UCSD-AML1 (cell line): ENCODE measurements around the gene KCND2.
"Not testable (repeated sequence)": the region's sequence is repeated elsewhere in the genome, so short reads cannot be mapped to it uniquely, and the experiment has no call there.

Experiments
- DNase-seq: peaks from one replicate; lab custom pipeline; 2025; ENCODE audit not compliant: unreplicated experiment; lab: John Stamatoyannopoulos, UW

Gene KCND2

DNA sequence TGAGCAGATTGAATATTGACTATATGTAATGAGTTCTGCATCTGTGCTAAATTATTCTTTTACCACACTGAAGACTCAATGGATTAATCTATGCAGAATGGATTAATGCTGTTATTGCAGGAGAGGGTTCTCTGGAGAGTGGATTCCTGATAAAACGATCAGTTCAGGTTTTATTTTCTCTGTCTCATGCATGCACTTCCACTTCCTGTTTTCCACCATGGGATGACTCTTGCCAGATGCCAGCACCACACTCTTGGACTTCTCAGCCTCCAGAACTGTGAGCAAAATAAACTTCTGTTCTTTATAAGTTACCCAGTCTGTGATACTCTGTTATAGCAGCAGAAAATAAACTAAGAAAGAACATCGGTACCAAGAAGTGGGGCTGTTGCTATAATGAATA, 207.5 kb downstream of the KCND2 start:
- no peak for DNase-seq

GRCh38 chr7:120480930-120481329, 208.0 kb downstream of the KCND2 start:
- DNase-seq, result no peak

DNA sequence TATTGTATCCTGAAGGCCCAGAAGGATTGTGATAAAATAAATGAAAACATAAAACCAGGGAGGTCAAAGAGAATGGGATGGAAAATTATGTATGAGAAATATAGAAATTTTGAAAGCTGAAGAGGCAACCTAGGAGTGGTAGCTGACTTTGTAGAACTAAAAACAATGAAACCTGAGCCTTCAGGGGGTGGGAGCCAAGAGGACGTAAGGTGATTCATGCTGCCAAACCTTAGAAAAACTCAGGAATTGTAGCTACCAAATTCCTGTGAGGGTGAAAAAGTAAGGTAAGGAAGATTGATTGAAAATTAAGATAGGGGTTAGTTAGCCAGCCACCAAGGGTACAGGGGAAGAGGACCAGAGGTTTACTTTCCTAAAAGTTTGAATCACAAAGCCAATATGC, 213.2 kb downstream of the KCND2 start:
- no peak for DNase-seq

DNA sequence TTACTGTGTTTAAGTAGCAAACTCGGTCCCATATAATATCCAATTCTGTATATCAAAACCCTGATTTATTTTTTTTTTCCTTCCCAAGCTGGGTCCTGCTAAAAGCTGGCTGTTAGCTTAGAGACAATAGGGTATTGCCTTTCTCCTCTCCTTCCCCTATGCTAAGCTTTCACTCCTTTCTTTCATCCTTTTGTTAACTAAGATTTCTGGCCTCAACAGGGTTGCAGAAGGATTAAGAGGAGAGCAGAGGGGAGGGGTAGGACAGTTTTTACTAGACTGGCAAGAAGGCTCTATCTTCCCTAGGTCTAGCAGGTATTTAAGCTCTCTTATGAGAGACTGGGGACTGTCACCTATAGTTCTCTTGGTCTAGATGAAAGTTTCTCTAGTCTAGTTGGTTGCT, 229.2 kb downstream of the KCND2 start:
- no peak for DNase-seq

DNA sequence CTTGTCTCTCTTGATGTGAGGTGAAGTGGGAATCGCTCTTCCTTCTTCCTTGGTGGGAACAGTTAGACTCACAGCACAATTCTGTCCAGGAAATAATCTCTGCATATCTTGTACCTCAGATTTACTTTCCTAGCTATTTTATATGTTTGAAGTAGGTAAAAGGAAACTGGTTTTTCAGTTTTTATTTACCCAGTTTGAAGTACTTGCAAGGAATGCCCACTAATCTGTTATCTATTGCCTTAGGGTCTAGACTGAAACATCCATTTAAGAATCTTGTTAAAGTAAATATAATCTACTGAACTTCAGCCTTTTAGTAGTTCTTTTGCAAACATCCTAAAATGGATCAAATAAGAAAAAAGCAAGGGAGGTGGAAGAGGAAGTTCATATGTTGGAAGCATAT, 229.8 kb downstream of the KCND2 start:
- no peak for DNase-seq

- no peak for DNase-seq
Observed at GRCh38 chr7:120504386-120504785, 231.4 kb downstream of the KCND2 start.

- DNase-seq, result no peak
Observed at GRCh38 chr7:120505770-120506169, 232.8 kb downstream of the KCND2 start.

GRCh38 chr7:120512701-120513100, 239.7 kb downstream of the KCND2 start:
- DNase-seq, result no peak

GRCh38 chr7:120519224-120519623, 246.2 kb downstream of the KCND2 start:
- DNase-seq, result no peak

DNA sequence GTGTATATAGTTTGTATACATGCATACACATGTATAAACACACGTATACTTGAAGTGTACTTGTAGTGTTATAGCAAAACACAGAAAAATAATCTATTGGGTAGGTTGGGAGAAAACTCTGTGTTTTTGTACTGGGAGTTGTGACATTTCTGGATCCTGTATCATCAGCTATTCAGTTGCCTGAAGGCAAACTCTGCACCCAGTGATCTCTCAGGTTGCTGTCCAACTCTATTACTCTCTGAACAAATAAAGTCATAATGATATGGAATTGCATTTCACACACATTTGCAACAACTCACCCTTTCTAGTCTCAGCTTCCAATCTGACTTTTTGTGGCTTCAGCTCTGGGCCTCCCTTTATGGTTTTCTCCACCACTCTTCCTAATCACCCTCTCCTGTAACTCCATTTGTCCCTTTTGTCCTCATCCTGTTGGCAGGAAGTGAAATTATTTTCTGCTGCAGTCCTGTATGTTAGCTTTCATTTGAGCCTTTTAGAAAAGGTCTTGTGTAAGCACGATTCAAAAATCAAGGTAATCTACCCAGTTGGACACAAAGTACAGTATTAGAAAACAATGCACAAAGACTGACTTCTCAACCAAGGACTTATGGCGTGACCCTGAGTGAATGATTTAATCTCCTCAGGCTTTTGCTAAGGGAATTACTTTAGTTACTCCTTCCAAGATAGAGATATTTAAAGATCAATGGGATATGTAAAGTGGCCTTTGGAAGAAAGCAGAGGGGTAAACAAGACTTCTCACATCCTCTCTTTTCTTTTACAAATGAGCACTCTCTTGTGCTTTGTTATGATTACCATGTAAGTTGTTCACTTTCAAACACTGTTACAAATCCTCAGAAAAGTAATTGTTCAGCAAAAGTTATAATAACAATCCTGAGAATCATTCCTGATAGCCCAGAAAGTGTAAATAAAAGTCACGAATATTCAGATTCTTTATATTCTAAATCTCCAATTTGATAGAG, 249.1 kb downstream of the KCND2 start:
- DNase-seq, result no peak

- no peak for DNase-seq
Observed at GRCh38 chr7:120523985-120524384, 251.0 kb downstream of the KCND2 start.

- DNase-seq, result no peak
Observed at GRCh38 chr7:120526902-120527509, 254.0 kb downstream of the KCND2 start.

GRCh38 chr7:120529736-120530135, 256.8 kb downstream of the KCND2 start:
- DNase-seq, result no peak

- no peak for DNase-seq
Observed at GRCh38 chr7:120538335-120538734, 265.4 kb downstream of the KCND2 start.

- DNase-seq, result no peak
Observed at GRCh38 chr7:120539321-120539720, 266.3 kb downstream of the KCND2 start.

DNA sequence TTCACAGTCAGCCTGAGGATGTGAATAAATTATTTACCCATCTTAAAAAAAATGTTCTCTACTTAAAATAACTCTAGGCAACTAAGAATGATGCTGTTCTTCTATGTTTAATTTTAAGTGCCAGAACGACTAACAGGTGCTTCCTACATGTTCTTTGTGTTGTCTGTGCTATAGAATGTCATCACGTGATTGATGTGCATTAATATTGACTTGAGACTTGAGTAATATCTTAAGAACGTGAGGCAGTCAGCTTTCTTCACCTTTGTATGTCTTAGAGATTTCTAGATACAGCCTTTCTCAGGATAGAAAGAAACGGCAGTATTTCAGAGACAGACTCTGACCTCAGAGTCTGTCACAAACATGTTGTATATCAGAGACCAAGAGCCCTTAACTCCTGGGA, 274.6 kb downstream of the KCND2 start:
- DNase-seq, result no peak

GRCh38 chr7:120550494-120551048, 277.6 kb downstream of the KCND2 start:
- no peak for DNase-seq

- DNase-seq, result no peak
Observed at GRCh38 chr7:120553491-120553890, 280.5 kb downstream of the KCND2 start.

DNA sequence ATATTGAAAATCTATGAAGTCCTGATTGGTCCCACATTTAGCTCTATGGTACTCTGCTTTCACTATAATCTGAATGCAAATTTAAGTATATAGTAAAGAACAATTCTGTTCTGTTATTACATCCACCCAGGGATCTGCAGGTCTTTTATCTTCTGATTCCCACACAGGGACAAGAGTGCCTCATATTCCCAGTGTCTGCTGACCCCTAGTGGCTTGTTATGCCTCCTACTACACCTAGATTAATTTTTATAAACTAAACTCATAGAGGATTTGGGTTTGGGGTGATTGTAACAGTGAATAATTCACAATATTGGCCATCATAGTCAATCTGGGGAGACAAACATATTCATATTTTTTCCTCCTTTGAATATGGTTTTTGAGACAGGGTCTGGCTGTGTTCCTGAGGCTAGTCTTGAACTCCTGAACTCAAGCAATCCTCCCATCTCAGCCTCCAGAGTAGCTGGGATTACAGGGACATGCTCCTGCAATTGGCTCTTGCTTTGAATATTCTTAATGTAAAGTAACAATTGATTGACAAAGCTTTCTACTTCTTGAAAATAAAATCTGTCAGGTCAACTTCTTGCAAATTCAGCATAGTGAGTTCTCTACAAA, 282.1 kb downstream of the KCND2 start:
- no peak for DNase-seq

- DNase-seq, result no peak
Observed at GRCh38 chr7:120564145-120564544, 291.2 kb downstream of the KCND2 start.

DNA sequence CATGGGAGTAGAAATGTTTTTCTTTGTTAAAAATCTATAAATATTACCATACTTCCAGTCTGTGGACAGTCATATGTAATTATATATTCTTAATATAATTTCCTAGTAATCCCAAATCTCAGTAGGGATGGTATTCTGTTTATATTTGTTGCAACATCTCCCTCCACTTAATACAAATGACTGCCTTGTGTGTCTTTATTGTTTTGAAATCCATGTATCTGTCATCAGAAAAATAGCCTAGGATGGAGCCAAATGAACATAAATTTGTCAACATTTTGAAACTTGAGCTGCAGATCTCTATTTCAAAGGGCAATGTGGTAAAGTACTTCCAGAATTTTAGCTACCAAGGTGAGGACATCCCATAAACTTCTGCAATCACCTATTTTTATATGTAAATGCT, 294.2 kb downstream of the KCND2 start:
- no peak for DNase-seq

DNA sequence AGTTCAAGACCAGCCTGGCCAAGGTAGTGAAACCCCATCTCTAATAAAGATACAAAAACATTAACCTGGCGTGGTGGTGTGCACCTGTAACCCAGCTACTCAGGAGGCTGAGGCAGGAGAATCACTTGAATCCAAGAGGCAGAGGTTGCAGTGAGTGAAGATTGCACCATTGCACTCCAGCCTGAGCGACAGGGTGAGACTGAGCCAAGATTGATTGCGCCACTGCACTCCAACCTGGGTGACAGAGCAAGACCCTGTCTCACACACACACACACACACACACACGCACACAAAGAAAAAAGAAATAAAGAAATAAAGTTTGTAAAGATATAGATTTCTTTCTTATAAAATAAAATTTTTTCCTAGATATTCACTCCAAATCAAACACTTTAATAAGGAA, 305.7 kb downstream of the KCND2 start:
- DNase-seq, result not testable (repeated sequence)
